ENCODE data around the gene PKLR. TPM values are rescaled to one million over a fixed set of nuclear protein-coding genes. Genes with fewer than 3 reads are reported as not detected.

Gene PKLR
- total and polyA plus RNA-seq, 4 donors: 10.4 to 56.1 (median 40.6) TPM

DNA sequence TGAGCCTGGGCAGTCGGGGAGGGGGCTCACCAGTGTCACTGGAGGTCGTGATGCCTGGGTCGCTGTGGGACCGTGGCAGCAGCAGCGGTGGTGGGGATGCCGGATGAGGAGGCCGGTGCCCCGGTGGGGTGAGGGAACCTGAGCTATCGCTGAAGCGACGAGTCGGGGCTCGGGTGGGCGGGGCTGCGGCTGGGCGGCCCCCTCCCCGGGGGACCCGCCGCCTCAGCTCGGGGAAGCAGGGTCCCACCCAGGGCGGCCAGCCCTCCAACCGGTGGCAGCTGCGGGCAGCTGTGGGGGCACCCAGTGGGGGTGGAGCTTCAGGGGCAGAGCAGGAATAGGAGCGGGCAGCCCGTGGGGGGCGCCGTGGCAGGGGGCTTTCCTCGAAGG lies 51.0 kb downstream of the PKLR start:
- WGBS: 33% methylated on average over 28 of the region's 28 CpGs
- no peak overlapping the region for H3K27ac ChIP-seq (ENCODE audit: low read depth in 1 of 2, low read length in 2 of 2)
- H3K9me3 ChIP-seq (ENCODE audit: control insufficient read depth in 4 of 4, low read length in 3 of 4): no peaks in the 10 kb centered on the region
- peak overlapping the region in 1 of 3 donors; percentile 3 for H3K4me3 ChIP-seq (ENCODE audit: low read depth in 1 of 3, low read length in 3 of 3)
- H3K36me3 ChIP-seq (ENCODE audit: control insufficient read depth in 4 of 4, insufficient read depth in 3 of 4, low read depth in 1 of 4, low read length in 3 of 4): peaks cover 0 to 1% (median 0%) of the 10 kb centered on the region in 4 donors
- no peaks in the 10 kb centered on the region for H3K27me3 ChIP-seq (ENCODE audit: control insufficient read depth in 4 of 4, insufficient read depth in 4 of 4, low read length in 3 of 4)
- TF ChIP-seq GABPA (IDR thresholded peaks at IDR 0.05 in 1 of 2, conservative IDR thresholded peaks at IDR 0.05 in 1 of 2) (no peak), RXRA (IDR thresholded peaks at IDR 0.05) (no peak), SP1 (IDR thresholded peaks at IDR 0.05) (no peak), EGR1 (IDR thresholded peaks at IDR 0.05; ENCODE audit: low read depth in 2 of 2) (no peak), HNF4A (conservative IDR thresholded peaks at IDR 0.05) (no peak), HNF4G (IDR thresholded peaks at IDR 0.05) (no peak), NR2F2 (IDR thresholded peaks at IDR 0.05) (no peak), FOXA1 (IDR thresholded peaks at IDR 0.05) (no peak), JUND (IDR thresholded peaks at IDR 0.05) (no peak), FOXA2 (IDR thresholded peaks at IDR 0.05) (no peak), YY1 (IDR thresholded peaks at IDR 0.05) (no peak), RAD21 (IDR thresholded peaks at IDR 0.05) (no peak), TAF1 (conservative IDR thresholded peaks at IDR 0.05) (no peak)
- TF ChIP-seq, protein P1, sequence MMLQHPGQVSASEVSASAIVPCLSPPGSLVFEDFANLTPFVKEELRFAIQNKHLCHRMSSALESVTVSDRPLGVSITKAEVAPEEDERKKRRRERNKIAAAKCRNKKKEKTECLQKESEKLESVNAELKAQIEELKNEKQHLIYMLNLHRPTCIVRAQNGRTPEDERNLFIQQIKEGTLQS (IDR thresholded peaks at IDR 0.05): no peak
- TF ChIP-seq, protein P2, sequence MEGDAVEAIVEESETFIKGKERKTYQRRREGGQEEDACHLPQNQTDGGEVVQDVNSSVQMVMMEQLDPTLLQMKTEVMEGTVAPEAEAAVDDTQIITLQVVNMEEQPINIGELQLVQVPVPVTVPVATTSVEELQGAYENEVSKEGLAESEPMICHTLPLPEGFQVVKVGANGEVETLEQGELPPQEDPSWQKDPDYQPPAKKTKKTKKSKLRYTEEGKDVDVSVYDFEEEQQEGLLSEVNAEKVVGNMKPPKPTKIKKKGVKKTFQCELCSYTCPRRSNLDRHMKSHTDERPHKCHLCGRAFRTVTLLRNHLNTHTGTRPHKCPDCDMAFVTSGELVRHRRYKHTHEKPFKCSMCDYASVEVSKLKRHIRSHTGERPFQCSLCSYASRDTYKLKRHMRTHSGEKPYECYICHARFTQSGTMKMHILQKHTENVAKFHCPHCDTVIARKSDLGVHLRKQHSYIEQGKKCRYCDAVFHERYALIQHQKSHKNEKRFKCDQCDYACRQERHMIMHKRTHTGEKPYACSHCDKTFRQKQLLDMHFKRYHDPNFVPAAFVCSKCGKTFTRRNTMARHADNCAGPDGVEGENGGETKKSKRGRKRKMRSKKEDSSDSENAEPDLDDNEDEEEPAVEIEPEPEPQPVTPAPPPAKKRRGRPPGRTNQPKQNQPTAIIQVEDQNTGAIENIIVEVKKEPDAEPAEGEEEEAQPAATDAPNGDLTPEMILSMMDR (IDR thresholded peaks at IDR 0.05; ENCODE audit: low read depth, low read length, missing input control): no peak
- TF ChIP-seq, protein P3, sequence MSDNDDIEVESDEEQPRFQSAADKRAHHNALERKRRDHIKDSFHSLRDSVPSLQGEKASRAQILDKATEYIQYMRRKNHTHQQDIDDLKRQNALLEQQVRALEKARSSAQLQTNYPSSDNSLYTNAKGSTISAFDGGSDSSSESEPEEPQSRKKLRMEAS (IDR thresholded peaks at IDR 0.05): no peak
- TF ChIP-seq, protein P4, sequence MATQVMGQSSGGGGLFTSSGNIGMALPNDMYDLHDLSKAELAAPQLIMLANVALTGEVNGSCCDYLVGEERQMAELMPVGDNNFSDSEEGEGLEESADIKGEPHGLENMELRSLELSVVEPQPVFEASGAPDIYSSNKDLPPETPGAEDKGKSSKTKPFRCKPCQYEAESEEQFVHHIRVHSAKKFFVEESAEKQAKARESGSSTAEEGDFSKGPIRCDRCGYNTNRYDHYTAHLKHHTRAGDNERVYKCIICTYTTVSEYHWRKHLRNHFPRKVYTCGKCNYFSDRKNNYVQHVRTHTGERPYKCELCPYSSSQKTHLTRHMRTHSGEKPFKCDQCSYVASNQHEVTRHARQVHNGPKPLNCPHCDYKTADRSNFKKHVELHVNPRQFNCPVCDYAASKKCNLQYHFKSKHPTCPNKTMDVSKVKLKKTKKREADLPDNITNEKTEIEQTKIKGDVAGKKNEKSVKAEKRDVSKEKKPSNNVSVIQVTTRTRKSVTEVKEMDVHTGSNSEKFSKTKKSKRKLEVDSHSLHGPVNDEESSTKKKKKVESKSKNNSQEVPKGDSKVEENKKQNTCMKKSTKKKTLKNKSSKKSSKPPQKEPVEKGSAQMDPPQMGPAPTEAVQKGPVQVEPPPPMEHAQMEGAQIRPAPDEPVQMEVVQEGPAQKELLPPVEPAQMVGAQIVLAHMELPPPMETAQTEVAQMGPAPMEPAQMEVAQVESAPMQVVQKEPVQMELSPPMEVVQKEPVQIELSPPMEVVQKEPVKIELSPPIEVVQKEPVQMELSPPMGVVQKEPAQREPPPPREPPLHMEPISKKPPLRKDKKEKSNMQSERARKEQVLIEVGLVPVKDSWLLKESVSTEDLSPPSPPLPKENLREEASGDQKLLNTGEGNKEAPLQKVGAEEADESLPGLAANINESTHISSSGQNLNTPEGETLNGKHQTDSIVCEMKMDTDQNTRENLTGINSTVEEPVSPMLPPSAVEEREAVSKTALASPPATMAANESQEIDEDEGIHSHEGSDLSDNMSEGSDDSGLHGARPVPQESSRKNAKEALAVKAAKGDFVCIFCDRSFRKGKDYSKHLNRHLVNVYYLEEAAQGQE (IDR thresholded peaks at IDR 0.05): no peak
- TF ChIP-seq, protein P5, sequence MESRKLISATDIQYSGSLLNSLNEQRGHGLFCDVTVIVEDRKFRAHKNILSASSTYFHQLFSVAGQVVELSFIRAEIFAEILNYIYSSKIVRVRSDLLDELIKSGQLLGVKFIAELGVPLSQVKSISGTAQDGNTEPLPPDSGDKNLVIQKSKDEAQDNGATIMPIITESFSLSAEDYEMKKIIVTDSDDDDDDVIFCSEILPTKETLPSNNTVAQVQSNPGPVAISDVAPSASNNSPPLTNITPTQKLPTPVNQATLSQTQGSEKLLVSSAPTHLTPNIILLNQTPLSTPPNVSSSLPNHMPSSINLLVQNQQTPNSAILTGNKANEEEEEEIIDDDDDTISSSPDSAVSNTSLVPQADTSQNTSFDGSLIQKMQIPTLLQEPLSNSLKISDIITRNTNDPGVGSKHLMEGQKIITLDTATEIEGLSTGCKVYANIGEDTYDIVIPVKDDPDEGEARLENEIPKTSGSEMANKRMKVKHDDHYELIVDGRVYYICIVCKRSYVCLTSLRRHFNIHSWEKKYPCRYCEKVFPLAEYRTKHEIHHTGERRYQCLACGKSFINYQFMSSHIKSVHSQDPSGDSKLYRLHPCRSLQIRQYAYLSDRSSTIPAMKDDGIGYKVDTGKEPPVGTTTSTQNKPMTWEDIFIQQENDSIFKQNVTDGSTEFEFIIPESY (IDR thresholded peaks at IDR 0.05): no peak
- H3K4me1 ChIP-seq (ENCODE audit: control insufficient read depth in 4 of 4, insufficient read depth in 4 of 4, low read length in 3 of 4): peaks cover 0 to 24% (median 14%) of the 10 kb centered on the region in 4 donors
- peak; percentile 44 for DNase-seq (ENCODE audit: low spot score)
- peak overlapping the region in 1 of 2 donors; percentile 53 for H3K9ac ChIP-seq (ENCODE audit: low read depth in 1 of 2, low read length in 2 of 2)
